GM21576 (cell line): Measurements from ENCODE around the gene PBXIP1.
A peak's percentile ranks its signal among the peaks of the same experiment; 100 is the strongest.
"Not testable (repeated sequence)": the region's sequence is repeated elsewhere in the genome, so short reads cannot be mapped to it uniquely, and the experiment has no call there.

Source experiments
- ATAC-seq: cut with Tn5 transposase; IDR thresholded peaks from one replicate; pipeline ENCODE4 v1.9.1; 2021; ENCODE audit warnings: mild to moderate bottlenecking, moderate library complexity; ENCODE audit not compliant: unreplicated experiment

The PBXIP1 gene

GRCh38 chr1:154940213-154940560, 15.7 kb downstream of the PBXIP1 start:
- no peak for ATAC-seq

GRCh38 chr1:154938604-154939399, 17.1 kb downstream of the PBXIP1 start:
- ATAC-seq, result no peak

GRCh38 chr1:154937988-154938386, 17.9 kb downstream of the PBXIP1 start:
- no peak for ATAC-seq

GRCh38 chr1:154937085-154937987, 18.6 kb downstream of the PBXIP1 start:
- peak; percentile 56 for ATAC-seq

- peak; percentile 68 for ATAC-seq
Measured at GRCh38 chr1:154936555-154937084, 19.3 kb downstream of the PBXIP1 start, which contains the start of gene PMVK. Gene PMVK, minus strand, starts transcription at chr1:154936719. Its CDS starts 34 bp downstream, at chr1:154936685.

- ATAC-seq, result no peak
Measured at GRCh38 chr1:154935749-154936554, 19.9 kb downstream of the PBXIP1 start.

- no peak for ATAC-seq
Measured at GRCh38 chr1:154934358-154934948, 21.4 kb downstream of the PBXIP1 start.

GRCh38 chr1:154931940-154932487, 23.9 kb downstream of the PBXIP1 start:
- ATAC-seq, result no peak

- ATAC-seq, result no peak
Measured at GRCh38 chr1:154926201-154926600, 29.7 kb downstream of the PBXIP1 start.

- no peak for ATAC-seq
Measured at GRCh38 chr1:154925335-154926170, 30.3 kb downstream of the PBXIP1 start.

GRCh38 chr1:154923695-154924094, 32.2 kb downstream of the PBXIP1 start:
- no peak for ATAC-seq

- no peak for ATAC-seq
Measured at GRCh38 chr1:154913273-154913672, 42.6 kb downstream of the PBXIP1 start.

GRCh38 chr1:154912755-154913154, 43.1 kb downstream of the PBXIP1 start:
- no peak for ATAC-seq

- ATAC-seq, result no peak
Measured at GRCh38 chr1:154911691-154912550, 44.0 kb downstream of the PBXIP1 start.

GRCh38 chr1:154910851-154911250, 45.0 kb downstream of the PBXIP1 start:
- no peak for ATAC-seq

GRCh38 chr1:154908937-154909336, 47.0 kb downstream of the PBXIP1 start:
- ATAC-seq, result no peak

GRCh38 chr1:154908129-154908528, 47.8 kb downstream of the PBXIP1 start:
- not testable (repeated sequence) for ATAC-seq

- no peak for ATAC-seq
Measured at GRCh38 chr1:154906621-154907081, 49.2 kb downstream of the PBXIP1 start.
